ENCODE measurements around the gene STARD3.
A peak's percentile ranks its signal among the peaks of the same experiment; 100 is the strongest.

STARD3 gene

GRCh38 chr17:39672522-39673334, 35.8 kb downstream of the STARD3 start:
- Histone ChIP-seq H2AFZ (no peak overlapping the region), H3K4me2 (ENCODE audit: low read length) (no peak overlapping the region), H3K9me3 (ENCODE audit: control insufficient read depth, low read length) (no peaks in the 10 kb centered on the region), H3K4me3 (ENCODE audit: low read depth, low read length) (no peak overlapping the region), H3K79me2 (no peaks in the 10 kb centered on the region), H3K9ac (no peak overlapping the region), H3K27me3 (ENCODE audit: control insufficient read depth, insufficient read depth, low read length) (no peaks in the 10 kb centered on the region), H3K4me1 (peaks cover 43% of the 10 kb centered on the region), H3K27ac (peak overlapping the region; percentile 39), H3K36me3 (ENCODE audit: control insufficient read depth, insufficient read depth, low read length) (no peaks in the 10 kb centered on the region)
- no peak for TF ChIP-seq CTCF (IDR thresholded peaks at IDR 0.05)

- TF ChIP-seq CTCF (IDR thresholded peaks at IDR 0.05) = no peak
- no peaks in the 10 kb centered on the region for H3K27me3 ChIP-seq (ENCODE audit: control insufficient read depth, insufficient read depth, low read length)
- no peaks in the 10 kb centered on the region for H3K9me3 ChIP-seq (ENCODE audit: control insufficient read depth, low read length)
- H2AFZ ChIP-seq = no peak overlapping the region
- H3K4me2 ChIP-seq (ENCODE audit: low read length) = no peak overlapping the region
- no peak overlapping the region for H3K9ac ChIP-seq
- no peaks in the 10 kb centered on the region for H3K36me3 ChIP-seq (ENCODE audit: control insufficient read depth, insufficient read depth, low read length)
- no peak overlapping the region for H3K27ac ChIP-seq
- no peaks in the 10 kb centered on the region for H3K79me2 ChIP-seq
- H3K4me1 ChIP-seq = peaks cover 50% of the 10 kb centered on the region
- H3K4me3 ChIP-seq (ENCODE audit: low read depth, low read length) = no peak overlapping the region
Measured at GRCh38 chr17:39673335-39674081, 36.6 kb downstream of the STARD3 start.

GRCh38 chr17:39674179-39674578, 37.2 kb downstream of the STARD3 start:
- H3K27ac ChIP-seq = no peak overlapping the region
- no peak overlapping the region for H2AFZ ChIP-seq
- no peak overlapping the region for H3K9ac ChIP-seq
- no peak overlapping the region for H3K4me3 ChIP-seq (ENCODE audit: low read depth, low read length)
- no peak overlapping the region for H3K4me2 ChIP-seq (ENCODE audit: low read length)
- no peak for TF ChIP-seq CTCF (IDR thresholded peaks at IDR 0.05)
- H3K36me3 ChIP-seq (ENCODE audit: control insufficient read depth, insufficient read depth, low read length) = no peaks in the 10 kb centered on the region
- peaks cover 50% of the 10 kb centered on the region for H3K4me1 ChIP-seq
- no peaks in the 10 kb centered on the region for H3K9me3 ChIP-seq (ENCODE audit: control insufficient read depth, low read length)
- H3K79me2 ChIP-seq = no peaks in the 10 kb centered on the region
- H3K27me3 ChIP-seq (ENCODE audit: control insufficient read depth, insufficient read depth, low read length) = no peaks in the 10 kb centered on the region

DNA sequence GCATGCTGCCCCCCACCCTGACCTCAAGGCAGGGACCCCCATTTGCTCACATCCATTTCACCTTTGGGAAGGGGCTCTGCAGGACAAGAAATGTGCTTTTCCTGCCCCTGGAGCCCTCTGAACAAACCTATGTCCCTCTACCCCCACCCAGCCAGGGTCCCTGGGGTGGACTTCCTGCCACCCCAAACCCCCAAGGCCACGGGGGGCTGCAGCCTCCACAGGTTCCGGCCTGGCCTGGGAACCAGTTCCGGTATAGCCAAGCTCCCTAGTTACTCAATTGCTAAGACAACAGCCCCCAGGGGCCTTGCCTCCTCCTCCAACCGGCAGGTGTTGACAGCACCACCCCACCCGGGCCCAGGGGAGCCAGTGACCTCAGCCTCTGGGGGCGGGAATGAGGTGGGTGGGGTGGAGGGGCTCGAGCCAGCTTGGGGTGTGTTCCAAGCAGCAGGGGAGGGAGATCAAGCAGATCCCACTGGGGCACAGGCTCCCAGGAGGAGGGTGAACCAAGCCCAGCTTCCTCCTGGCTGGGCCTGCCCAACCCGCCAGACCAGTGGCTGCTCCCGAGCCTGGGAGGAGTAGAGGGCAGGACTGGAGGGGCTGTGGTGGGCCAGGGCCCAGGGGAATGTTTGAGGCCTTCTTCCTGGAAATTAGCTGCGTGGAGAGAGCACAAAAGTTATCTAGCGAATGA, 37.9 kb downstream of the STARD3 start:
- Histone ChIP-seq H3K4me1 (peaks cover 50% of the 10 kb centered on the region), H3K9me3 (ENCODE audit: control insufficient read depth, low read length) (no peaks in the 10 kb centered on the region), H2AFZ (no peak overlapping the region), H3K9ac (no peak overlapping the region), H3K4me3 (ENCODE audit: low read depth, low read length) (no peak overlapping the region), H3K27me3 (ENCODE audit: control insufficient read depth, insufficient read depth, low read length) (no peaks in the 10 kb centered on the region), H3K36me3 (ENCODE audit: control insufficient read depth, insufficient read depth, low read length) (no peaks in the 10 kb centered on the region), H3K27ac (peak overlapping the region; percentile 91), H3K79me2 (no peaks in the 10 kb centered on the region), H3K4me2 (ENCODE audit: low read length) (no peak overlapping the region)
- TF ChIP-seq CTCF (IDR thresholded peaks at IDR 0.05) = no peak
